GM23338 (cell line): ENCODE measurements around the gene ESYT2. TPM values are rescaled to one million over a fixed set of nuclear protein-coding genes. Genes with fewer than 3 reads are reported as not detected.

Experiments
- ATAC-seq: fragments of 200-7000 bp; cut with Tn5 transposase; 3 replicates; pipeline ENCODE4 v1.9.1; 2020
- DNase-seq: peaks from one replicate; pipeline ENCODE4 v3.0.0-alpha.2; 2015; ENCODE audit warnings: low spot score
- H2AFZ ChIP-seq: fragments of 200-600 bp; sonication (generic); 2 replicates; pipeline ENCODE4 v1.8.0; 2016; ENCODE audit warnings: antibody characterized with exemption, mild to moderate bottlenecking, moderate library complexity
- H3F3A ChIP-seq: fragments of 200-600 bp; sonication (generic); replicated peaks from 2 replicates; pipeline ENCODE4 v1.8.0; 2017; ENCODE audit warnings: antibody characterized with exemption, mixed run types, low read depth
- H3K27ac ChIP-seq: fragments of 200-600 bp; sonication (generic); 2 replicates; pipeline ENCODE4 v1.6.1; 2016; ENCODE audit warnings: low read depth
- H3K27me3 ChIP-seq: fragments of 200-600 bp; sonication (generic); 2 replicates; pipeline ENCODE4 v1.8.0; 2016; ENCODE audit warnings: mild to moderate bottlenecking, mixed run types, moderate library complexity; ENCODE audit not compliant: insufficient read depth
- H3K36me3 ChIP-seq: fragments of 200-600 bp; sonication (generic); 2 replicates; pipeline ENCODE4 v1.8.0; 2016; ENCODE audit warnings: mild to moderate bottlenecking; ENCODE audit not compliant: insufficient read depth
- H3K4me1 ChIP-seq: fragments of 200-600 bp; sonication (generic); 2 replicates; pipeline ENCODE4 v1.8.0; 2016; ENCODE audit warnings: mild to moderate bottlenecking, moderate library complexity; ENCODE audit not compliant: insufficient read depth
- H3K4me2 ChIP-seq: fragments of 200-600 bp; sonication (generic); 2 replicates; pipeline ENCODE4 v1.7.1; 2017; ENCODE audit warnings: mixed run types
- H3K4me3 ChIP-seq: fragments of 200-600 bp; sonication (generic); 2 replicates; pipeline ENCODE4 v1.6.1; 2016; ENCODE audit warnings: mixed run types
- H3K79me2 ChIP-seq: fragments of 200-600 bp; sonication (generic); replicated peaks from 2 replicates; pipeline ENCODE4 v1.8.0; 2017; ENCODE audit warnings: mild to moderate bottlenecking; ENCODE audit not compliant: insufficient read depth
- H3K9me2 ChIP-seq: fragments of 200-600 bp; sonication (generic); 2 replicates; pipeline ENCODE4 v1.8.0; 2017; ENCODE audit not compliant: insufficient read depth
- H4K20me1 ChIP-seq: fragments of 200-600 bp; sonication (generic); replicated peaks from 2 replicates; pipeline ENCODE4 v1.8.0; 2017; ENCODE audit warnings: mild to moderate bottlenecking; ENCODE audit not compliant: insufficient read depth
- H3K27ac Mint-ChIP-seq: 2 replicates; pipeline ENCODE4 v1.8.0; 2020; ENCODE audit warnings: inconsistent platforms, mild to moderate bottlenecking, moderate library complexity, mixed read lengths
- H3K27me3 Mint-ChIP-seq: 3 replicates; pipeline ENCODE4 v1.8.0; 2022; ENCODE audit warnings: low read depth, mild to moderate bottlenecking, moderate library complexity, mixed read lengths, inconsistent platforms; ENCODE audit not compliant: insufficient read depth, poor library complexity
- H3K36me3 Mint-ChIP-seq: 3 replicates; pipeline ENCODE4 v1.8.0; 2021; ENCODE audit warnings: low read depth, mild to moderate bottlenecking, inconsistent platforms, moderate library complexity, mixed read lengths
- H3K4me1 Mint-ChIP-seq: 3 replicates; pipeline ENCODE4 v1.8.0; 2020; ENCODE audit warnings: mild to moderate bottlenecking, inconsistent platforms, mixed read lengths
- H3K4me3 Mint-ChIP-seq: 3 replicates; pipeline ENCODE4 v1.8.0; 2021; ENCODE audit warnings: moderate library complexity, mild to moderate bottlenecking, inconsistent platforms, mixed read lengths
- H3K9me3 Mint-ChIP-seq: 3 replicates; pipeline ENCODE4 v1.8.0; 2020; ENCODE audit warnings: moderate library complexity, mild to moderate bottlenecking, inconsistent platforms, mixed read lengths
- NANOG ChIP-seq: IDR thresholded peaks from 2 replicates; pipeline ENCODE4 v1.6.1; 2016; ENCODE audit warnings: antibody characterized with exemption, borderline replicate concordance
- polyA plus RNA-seq: library from polyadenylated mRNA; unstranded; fragments of >200 nt; fragmentation: Nextera tagmentation; extraction: Ambion mirVana; gene quantifications from 2 replicates; pipeline ENCODE4 v1.2.1, GENCODE V29; 2016
- total RNA-seq: library from RNA; depleted of rRNA; stranded (reverse); fragments of >200 nt; shearing (Covaris generic); gene quantifications from 2 replicates; pipeline ENCODE4 v1.2.3, GENCODE V29; 2014; rRNA removed

The ESYT2 gene
- total and polyA plus RNA-seq, 2 experiments from 2014 or later: 9.6 to 52.7 TPM

- Histone ChIP-seq H2AFZ (no peak overlapping the region), H3K4me2 (no peak overlapping the region), H3K9me2 (no peaks in the 10 kb centered on the region), H3F3A (no peaks in the 10 kb centered on the region), H3K4me1 (no peaks in the 10 kb centered on the region), H3K36me3 (peaks cover 77% of the 10 kb centered on the region), H3K4me3 (no peak overlapping the region), H4K20me1 (peaks cover 14% of the 10 kb centered on the region; the same call in 1 of the 2 replicates), H3K27me3 (no peaks in the 10 kb centered on the region), H3K79me2 (peaks cover 4% of the 10 kb centered on the region; the same call in 1 of the 2 replicates), H3K27ac (no peak overlapping the region)
- Mint-ChIP-seq H3K36me3 (peaks cover 71% of the 10 kb centered on the region), H3K4me3 (no peak overlapping the region), H3K27ac (peak overlapping the region; percentile 24; the same call in 1 of the 2 replicates), H3K9me3 (no peaks in the 10 kb centered on the region), H3K4me1 (no peaks in the 10 kb centered on the region), H3K27me3 (no peaks in the 10 kb centered on the region)
- DNase-seq (no peak), ATAC-seq (no peak)
- TF ChIP-seq NANOG: no peak
These were observed 145.8 kb downstream of the ESYT2 start for GRCh38 chr7:158683541-158683940.

GRCh38 chr7:158682456-158682855 lies 146.9 kb downstream of the ESYT2 start:
- H3K36me3 ChIP-seq: peaks cover 72% of the 10 kb centered on the region
- peaks cover 14% of the 10 kb centered on the region; the same call in 1 of the 2 replicates for H4K20me1 ChIP-seq
- Mint-ChIP-seq H3K4me3 (no peak overlapping the region), H3K36me3 (peaks cover 63% of the 10 kb centered on the region), H3K27ac (no peak overlapping the region), H3K27me3 (no peaks in the 10 kb centered on the region), H3K9me3 (no peaks in the 10 kb centered on the region), H3K4me1 (no peaks in the 10 kb centered on the region)
- H3K4me1 ChIP-seq: no peaks in the 10 kb centered on the region
- no peaks in the 10 kb centered on the region for H3K27me3 ChIP-seq
- H2AFZ ChIP-seq: no peak overlapping the region
- H3F3A ChIP-seq: no peaks in the 10 kb centered on the region
- H3K27ac ChIP-seq: no peak overlapping the region
- no peak overlapping the region for H3K4me2 ChIP-seq
- H3K4me3 ChIP-seq: no peak overlapping the region
- no peaks in the 10 kb centered on the region for H3K9me2 ChIP-seq
- no peak for TF ChIP-seq NANOG
- no peak for DNase-seq
- ATAC-seq: no peak
- H3K79me2 ChIP-seq: peaks cover 8% of the 10 kb centered on the region; the same call in 1 of the 2 replicates

Other genes starting within 250 kb of the ESYT2 start
- gene PTPRN2, start 241.7 kb downstream of the ESYT2 start, total RNA-seq: 3.7 and 4.0 TPM in 2 replicates
- 0.87 and 1.4 TPM in 2 replicates for gene PTPRN2, start 241.7 kb downstream of the ESYT2 start, polyA plus RNA-seq
- gene NCAPG2, start 124.7 kb downstream of the ESYT2 start, total RNA-seq: 76.5 and 91.2 TPM in 2 replicates
- 34.0 and 38.7 TPM in 2 replicates for gene NCAPG2, start 124.7 kb downstream of the ESYT2 start, polyA plus RNA-seq
- 8.3 and 9.0 TPM in 2 replicates for gene DYNC2I1, start 27.0 kb upstream of the ESYT2 start, total RNA-seq
- gene DYNC2I1, start 27.0 kb upstream of the ESYT2 start, polyA plus RNA-seq: 54.4 and 60.9 TPM in 2 replicates